HG02943 (cell line): ENCODE measurements around the gene SH3GL3.

Experiments
- ATAC-seq: cut with Tn5 transposase; IDR thresholded peaks from one replicate; pipeline ENCODE4 v1.9.1; 2021; ENCODE audit warnings: mild to moderate bottlenecking, low read depth, moderate library complexity; ENCODE audit not compliant: unreplicated experiment

The SH3GL3 gene

DNA sequence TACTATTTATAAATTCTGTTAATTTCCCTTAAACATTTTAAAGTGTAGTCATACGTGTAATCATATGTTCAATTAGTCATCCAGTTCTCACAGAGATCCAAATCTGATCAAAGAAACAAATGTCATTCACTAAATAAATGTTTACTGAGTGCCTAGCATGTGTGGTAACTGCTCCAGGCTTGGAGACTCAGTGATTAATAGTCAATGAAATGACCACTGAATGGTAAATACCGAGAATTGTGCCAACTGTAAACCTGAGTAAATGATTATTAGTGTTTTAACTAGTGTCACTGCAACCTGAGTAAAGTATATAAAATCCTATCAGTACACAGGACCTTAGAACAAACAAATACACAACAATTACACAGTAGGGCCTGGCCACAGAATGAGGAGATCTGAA, 52.3 kb downstream of the SH3GL3 start:
- ATAC-seq, result no peak

DNA sequence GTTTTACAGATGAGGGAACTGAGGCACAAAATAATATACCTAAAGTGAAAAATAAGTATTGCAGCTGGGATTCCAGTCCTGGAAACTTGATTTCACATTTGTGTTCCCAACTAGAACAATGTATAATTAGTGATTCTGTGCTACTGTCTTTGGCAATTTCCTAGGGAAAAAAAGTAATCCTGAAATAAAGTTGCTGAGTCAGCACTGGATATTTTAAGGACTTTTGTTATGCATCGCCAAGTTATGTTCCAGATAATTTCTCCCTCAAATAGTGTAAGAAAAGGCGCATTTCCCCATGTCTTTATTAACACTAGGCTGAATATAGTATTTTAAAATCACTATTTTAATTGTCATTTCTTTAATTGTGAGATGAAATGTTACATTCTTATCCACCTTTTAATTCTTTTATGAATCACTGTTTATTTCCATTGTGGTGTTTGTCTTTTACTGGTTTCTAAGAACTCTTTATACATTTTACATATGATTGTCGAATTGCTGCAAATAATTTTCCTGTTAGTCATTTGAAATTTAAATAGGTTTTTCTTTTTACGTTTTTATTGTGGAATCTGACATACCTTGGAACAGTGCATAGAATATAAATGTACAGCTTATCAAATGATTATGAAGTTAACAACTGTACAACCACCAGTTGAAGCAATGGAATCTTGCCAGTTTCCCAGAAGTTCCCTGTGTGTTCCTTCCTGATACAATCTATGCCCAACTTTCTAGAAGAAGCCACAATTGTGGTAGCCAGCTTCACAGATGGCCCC, 56.6 kb downstream of the SH3GL3 start:
- ATAC-seq, result no peak

DNA sequence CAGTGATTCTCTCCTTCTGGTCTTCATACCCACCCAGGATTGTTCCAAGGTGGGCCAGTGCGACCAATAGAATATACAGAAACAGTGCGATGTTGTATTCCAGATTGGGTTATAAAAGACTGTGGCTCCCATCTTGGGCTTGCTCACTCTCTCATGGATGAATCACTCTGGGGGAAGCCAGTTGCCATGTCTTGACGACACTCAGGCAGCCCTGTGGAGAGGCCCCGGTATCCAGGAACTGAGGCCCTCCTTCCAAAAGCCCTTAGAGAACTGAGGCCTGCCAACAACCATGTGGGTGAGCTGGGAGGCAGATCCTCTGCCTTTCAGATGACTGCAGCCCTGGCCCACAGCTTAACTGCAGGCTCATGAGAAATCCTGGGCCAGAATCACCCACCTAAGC, 57.2 kb downstream of the SH3GL3 start:
- no peak for ATAC-seq

DNA sequence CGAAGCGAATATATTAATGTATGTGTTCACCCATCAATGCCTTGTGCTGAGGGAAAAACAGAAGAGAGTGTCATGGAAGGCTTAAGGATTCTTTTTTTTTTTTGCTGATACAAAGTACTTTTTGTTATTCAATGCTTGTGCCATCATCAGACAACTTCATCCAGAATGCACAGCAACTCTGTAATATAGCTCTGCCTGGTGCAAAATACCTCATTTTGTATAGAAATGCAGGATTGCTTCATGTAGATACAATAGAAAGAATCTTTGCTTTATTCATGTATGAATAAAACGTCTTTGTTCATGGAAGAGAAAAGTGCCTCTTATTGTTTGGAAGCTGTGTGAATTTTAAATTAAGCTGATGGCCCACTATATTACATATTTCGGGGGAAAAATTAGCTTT, 62.9 kb downstream of the SH3GL3 start:
- ATAC-seq, result no peak

DNA sequence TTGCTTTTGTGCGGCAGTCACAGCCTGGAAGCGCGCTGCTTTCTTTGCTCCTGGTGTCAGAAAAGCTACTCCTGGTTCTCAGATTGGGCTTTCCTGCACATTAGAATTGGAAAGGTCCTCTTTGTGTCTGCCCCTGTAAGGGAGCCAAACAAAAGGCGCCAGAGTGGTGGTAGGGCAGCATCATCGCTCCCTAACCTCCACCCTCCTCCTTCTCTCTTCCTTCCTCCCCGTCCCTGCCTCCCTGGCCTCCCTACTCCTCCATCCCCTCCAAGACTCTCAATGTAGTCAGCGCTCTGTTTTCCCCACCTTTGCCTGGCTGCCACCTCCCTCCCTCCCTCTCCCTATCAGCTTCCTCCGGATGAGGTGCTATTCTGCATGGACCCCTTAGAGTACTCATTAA, 65.3 kb downstream of the SH3GL3 start:
- no peak for ATAC-seq

DNA sequence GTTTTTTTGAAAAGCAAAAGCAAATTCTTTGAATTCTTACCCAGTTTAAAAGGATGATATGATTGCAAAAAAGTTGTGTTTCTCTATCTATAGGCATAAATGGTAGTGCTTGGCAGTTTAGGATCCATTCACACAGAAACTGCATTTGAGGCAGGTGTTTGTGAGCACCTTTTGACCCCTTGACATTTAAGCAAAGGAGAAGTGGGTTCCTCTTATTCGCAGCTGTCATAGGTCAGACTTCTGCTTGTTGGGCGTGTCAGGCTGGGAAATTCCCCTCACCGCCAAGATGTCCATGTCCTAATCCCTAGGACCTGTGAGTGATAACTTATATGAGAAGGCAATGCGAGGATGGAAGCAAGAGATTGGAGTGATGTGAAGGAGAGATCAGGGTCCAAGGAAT, 67.4 kb downstream of the SH3GL3 start:
- ATAC-seq, result no peak

DNA sequence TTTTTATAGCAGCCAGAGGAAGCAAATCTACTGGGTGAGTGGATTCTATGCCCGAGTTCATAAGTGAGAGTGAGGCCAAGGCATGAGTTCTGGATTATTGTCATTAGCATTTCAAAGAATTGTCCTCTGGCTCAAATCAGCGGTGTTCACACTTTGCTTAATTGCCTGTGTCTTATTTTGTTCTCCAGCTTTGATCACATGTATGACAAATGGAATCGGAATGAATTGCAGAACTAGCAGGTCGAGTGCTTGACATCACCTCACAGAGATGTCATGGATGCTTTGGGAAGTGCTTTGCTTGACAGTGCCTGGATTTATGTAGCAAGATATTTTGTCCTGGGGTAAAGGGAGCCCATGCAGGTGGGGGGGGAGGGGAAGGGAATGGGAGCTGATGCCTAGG, 68.0 kb downstream of the SH3GL3 start:
- ATAC-seq, result no peak

DNA sequence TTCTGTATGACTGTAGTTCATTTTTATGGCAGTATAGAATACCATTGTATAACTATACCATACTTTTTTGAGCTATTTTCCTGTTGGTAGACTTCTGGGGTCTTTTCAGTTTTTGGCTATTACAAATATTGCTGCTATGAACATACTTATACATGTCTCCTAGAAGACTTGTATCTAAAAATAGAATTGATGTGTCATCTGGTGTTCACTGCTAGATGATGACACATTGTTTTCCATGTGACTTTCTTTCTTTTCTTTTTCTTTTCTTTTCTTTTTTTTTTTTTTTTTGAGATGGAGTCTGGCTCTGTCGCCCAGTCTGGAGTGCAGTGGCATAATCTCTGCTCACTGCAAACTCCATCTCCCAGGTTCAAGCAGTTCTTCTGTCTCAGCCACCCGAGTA, 69.8 kb downstream of the SH3GL3 start:
- ATAC-seq, result no peak

DNA sequence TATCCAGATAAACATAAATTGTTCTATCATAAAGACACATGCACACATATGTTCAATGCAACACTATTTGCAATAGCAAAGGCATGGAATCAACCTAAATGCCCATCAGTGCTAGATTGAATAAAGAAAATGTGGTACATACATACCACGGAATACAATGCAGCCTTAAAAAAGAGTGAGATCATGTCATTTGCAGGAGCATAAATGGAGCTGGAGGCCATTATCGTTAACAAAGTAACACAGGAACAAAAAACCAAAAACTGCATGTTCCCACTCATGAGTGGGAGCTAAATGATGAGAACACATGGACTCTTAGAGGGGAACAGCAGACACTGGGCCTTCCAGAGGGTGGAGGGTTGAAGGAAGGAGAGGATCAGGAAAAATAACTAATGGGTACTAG, 79.2 kb downstream of the SH3GL3 start:
- ATAC-seq, result no peak

DNA sequence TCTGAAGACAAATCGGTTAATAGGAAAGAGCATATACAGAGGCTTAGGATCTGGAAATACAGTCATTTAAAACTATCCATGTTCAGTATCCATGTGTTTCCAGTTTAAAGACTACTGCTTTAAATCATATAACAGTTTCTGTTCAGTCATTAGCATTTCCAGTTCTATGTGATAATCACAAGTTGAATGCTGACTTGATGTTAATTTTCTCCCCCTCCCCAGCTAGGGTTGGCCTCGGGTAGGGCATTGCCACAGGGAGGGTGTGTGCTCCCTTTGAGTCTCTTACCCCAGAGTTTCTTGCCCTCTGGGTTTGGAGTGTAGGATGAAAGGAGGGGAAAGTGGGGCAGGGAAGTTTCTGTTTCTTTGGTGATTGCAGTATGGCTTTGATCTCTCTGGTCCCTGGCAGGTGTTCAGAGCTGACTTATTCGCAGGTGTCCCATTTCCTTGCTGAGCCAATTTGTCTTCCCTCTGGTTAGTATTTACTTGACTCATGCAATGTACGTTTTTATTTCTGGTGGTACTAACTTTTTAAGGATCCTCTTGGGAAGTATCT, 86.3 kb downstream of the SH3GL3 start:
- no peak for ATAC-seq

DNA sequence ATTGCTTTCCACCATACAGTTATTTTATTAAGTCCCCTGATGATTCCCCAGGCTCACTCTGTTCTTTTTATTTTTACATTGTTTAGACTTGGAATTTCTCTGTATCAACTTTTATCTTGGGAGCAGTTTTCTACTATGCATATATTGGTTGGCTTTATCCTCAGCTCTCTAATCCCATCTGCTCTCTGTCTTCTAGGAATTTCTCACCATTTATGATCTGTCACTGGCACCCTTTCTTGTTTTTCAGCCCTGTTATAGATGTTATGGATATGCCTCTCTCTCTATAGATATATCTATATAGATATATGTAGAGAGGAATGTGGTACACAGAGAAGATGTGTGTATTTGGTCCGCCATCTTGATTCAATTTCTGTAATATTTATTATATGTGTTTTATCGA, 90.5 kb downstream of the SH3GL3 start:
- ATAC-seq, result no peak

DNA sequence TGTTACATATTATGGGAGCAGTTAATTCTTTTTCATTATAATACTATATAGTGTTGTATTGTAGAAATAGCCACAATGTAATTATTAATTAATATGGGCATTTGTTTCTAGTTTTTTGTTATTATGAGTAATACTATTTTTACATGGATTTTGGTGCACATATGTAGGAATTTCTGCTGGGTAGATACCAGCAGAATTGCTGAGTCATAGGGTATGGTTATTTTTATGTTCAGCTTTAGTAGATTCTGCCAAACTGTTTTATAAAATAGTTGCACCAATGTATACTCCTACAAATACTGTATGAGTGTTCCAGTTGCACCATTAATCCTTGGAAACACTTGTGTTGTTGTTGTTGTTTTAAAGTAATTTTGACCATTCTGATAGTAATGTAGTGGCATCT, 91.5 kb downstream of the SH3GL3 start:
- ATAC-seq, result no peak

DNA sequence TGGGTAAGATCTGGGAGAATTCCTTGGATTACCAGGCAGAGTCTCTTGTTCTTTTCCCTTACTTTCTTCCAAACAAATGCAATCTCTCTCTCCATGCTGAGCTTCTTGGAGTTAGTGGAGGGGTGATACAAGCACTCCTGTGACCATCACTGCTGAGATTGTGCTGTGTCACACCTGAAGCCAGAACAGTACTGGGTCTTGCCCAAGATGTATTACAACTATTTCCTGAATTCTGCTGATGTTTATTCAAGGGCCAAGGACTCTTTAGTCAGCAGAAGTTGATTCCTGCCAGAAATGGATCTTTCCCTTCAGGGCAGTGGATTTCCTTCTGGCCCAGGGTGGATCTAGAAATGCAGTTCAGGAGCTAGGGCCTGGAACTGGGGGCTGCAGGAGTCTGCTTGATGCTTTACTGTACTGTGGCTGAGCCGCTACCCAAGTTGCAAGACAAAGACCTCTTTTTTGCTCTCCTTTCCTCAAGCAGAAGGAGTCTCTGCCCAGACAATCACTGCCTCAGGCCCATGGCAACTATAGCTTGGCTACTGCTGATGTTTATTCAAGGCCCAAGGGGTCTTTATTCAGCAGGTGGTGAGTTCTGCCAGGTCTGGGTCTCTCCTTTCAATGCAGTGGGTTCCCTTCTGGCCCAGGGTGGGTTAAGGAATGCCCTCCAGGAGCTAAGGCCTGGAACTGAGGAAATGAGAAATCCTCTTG, 98.8 kb downstream of the SH3GL3 start:
- no peak for ATAC-seq

DNA sequence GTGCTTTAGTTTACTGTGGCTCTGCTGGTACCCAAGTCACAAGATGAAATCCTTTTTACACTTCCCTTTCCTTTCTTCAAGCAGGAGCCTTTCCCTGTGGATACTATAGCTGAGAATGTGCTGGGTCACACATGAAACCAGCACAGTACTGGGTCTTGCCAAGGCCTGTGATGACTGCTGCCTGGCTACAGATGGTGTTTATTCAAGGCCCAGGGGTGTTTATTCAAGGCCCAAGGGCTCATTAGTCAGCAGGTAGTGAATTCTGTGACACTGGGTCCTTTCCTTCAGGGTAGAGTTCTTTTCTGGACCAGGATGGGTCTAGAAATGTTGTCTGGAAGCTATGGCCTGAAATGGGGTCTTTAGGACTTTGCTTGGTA, 99.4 kb downstream of the SH3GL3 start:
- no peak for ATAC-seq

DNA sequence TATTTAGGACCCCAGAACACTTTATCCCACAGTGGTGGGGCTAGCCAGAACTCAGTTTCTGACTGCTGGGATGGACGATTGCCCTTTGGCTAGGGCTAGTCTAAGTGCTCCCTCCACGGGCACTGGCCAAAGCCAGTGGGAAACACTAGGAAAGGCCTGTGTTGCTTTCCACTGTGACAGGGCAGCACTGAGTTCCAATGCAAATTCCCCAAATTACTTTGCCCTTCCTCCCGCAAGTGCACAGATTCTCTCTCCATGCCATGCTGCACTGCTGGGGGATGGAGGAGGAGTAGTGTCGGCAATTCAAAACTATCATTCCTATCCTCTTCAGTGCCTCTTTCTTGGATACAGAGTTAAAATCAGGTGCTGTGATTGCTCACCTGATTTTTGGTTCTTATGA, 100.0 kb downstream of the SH3GL3 start:
- ATAC-seq, result no peak

DNA sequence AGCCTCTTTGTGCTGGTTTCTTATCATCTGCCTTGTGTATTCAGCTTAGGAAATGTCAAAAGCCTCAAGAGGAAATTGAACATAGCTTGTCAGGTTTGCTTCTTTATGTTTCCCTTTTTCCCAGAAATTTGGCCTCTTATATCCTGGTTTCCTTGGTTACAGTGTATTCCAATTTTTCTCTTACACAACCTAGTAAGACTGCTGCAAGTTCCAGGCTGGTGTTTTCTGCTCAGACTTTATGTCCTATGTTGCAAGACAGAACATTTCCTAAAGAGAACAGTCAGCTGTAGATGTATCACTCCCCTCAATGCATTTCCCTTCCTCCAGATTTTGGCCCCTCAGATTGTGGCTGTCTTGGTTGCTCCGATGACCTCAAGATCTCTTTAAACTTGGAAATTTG, 102.5 kb downstream of the SH3GL3 start:
- ATAC-seq, result no peak

DNA sequence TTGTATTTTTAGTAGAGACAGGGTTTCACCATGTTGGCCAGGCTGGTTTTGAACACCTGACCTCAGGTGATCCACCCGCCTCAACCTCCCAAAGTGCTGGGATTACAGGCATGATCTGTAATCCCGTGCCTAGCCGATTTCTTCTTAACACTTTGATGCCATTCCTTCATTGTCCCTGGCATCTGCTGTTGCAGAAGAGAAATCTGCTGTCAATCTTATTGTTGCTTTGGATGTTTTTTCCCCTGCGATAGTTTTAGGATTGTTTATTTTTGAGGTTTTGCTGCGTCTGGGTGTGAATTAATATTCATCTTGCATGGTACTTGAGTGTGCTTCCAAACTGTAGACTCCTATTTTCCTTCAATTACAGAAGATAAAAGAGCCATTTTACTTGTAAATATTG, 107.4 kb downstream of the SH3GL3 start:
- no peak for ATAC-seq

DNA sequence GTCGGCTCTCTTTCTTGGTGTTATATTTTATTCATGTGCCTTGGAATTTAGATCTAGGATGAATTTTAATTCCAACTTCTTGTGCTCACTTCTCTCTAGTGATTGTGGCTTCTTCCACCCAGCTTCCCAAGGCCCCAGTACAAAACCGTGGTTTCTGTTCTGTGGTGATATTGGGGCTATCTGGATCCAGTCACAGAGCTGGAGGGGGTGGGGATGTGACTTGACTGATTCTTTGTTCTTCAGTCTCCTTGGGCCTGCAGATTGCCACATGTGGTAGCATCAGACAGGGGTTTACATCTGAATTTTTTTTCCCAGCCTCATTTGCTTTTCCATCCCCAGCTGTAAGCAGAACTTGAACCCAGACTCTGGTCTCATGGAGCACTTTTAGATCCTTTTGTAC, 108.2 kb downstream of the SH3GL3 start:
- ATAC-seq, result no peak

DNA sequence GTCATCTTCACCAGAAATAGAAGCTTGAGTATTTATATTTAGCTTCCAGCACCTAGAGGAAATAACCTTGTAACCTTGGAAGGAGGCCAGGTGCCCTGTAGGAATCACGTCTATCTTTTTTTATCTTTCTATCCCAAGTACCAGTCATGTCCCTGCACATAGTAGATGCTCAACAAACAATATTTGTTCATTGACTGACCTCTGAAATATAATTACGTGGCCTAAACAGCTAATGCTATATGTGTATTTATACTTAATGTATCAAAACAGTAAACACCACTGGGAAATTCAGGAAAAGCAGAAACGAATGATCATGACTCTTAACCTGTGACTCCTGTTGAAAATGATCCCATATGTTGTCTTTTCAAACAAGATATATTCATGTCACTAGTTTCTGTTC, 108.9 kb downstream of the SH3GL3 start:
- ATAC-seq, result no peak

DNA sequence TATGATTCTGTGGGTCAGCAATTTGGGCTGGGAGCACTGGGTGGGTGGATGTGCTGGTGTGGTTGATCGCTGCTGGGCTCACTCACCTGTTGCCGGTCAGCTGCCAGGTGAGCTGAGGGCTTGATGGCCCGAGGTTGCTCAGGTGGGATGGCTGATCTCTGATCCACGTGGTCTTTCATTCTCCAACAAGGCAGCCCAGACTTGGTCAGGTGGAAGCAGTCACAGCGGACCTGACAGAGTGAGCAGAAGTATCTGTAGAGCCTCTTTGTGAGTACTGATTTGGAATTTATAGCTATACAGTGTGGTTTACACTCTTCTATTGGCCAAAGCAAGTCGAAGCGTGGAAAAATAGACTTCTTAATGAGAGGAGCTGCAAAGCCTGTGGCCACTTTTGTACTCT, 109.6 kb downstream of the SH3GL3 start:
- ATAC-seq, result no peak

DNA sequence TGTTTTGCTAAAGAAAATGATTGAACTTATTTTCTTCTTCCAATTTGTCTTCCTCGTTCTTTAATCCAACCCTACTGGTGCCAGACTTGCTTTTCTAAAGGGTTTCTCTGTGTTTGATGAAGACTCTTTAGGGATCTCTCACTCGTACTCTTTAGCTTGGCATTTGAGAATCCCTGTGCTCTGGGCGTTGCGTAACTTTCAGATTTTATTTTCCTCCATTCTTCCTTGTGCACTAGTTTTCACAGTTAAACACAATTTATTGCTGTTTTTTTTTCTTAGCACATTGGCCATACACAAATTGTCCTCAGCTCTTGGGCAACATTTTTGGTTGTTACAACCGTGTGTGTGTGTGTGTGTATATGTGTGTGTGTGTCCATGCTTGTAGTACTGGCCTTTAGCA, 111.0 kb downstream of the SH3GL3 start:
- ATAC-seq, result no peak

DNA sequence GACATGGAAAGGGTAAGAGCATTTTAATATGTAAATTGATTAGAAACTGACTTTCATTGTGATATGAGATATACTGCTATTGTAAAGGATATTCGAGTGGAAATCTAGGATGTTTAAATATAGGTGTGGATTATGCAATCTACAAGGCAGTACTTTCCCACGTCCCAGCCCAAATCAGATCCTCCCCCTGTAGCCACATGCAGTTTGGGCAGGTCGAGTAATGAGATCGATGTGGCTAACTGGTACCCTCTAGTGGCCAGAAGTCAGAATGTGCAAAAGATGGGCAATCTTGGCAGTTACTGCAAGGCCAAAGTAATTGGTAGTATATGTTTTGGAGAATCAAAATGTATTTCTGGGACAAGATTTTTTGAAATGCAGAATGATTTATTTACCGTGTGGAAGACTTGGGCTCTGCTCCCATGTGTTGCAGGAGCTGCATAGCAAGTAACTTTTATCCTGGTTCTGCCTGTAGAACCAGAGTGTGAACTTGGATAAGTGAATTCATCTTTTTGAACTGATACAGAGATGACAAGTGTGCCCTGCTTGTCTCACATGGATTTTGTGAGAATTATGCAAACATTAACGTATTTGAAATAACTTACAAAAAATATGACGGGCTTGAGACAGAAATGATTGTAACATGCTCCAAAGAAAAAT, 112.3 kb downstream of the SH3GL3 start:
- ATAC-seq, result peak; percentile 77
